ENCODE data around the gene CDKN3.
"Not testable (repeated sequence)": the region's sequence is repeated elsewhere in the genome, so short reads cannot be mapped to it uniquely, and the experiment has no call there.

Gene CDKN3

GRCh38 chr14:54370323-54371198 is 26.2 kb upstream of the CDKN3 start:
- no peak for DNase-seq (ENCODE audit: low read depth)

- no peak for DNase-seq (ENCODE audit: low read depth)
Measured at GRCh38 chr14:54374117-54374884, 22.5 kb upstream of the CDKN3 start.

DNA sequence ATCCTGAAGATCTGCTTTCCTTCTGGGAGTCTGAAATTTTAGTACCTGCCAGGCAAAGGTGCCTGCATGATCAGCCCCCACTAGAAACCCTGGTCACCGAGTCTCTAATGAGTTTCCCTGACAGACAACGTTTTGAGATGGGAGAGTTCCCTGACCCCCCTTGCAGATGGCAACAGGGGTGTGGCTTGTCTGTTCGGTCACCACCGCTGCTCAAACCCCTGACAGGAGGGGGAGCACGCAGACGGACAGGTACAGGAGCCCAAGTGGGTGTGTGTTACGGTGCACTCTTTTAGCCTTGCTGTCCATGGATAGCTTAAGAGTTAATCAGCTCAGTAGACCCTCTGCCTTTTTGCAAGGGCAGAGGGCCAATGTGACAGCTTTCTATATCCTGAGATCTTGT is 19.3 kb upstream of the CDKN3 start:
- no peak for DNase-seq (ENCODE audit: low read depth)

DNA sequence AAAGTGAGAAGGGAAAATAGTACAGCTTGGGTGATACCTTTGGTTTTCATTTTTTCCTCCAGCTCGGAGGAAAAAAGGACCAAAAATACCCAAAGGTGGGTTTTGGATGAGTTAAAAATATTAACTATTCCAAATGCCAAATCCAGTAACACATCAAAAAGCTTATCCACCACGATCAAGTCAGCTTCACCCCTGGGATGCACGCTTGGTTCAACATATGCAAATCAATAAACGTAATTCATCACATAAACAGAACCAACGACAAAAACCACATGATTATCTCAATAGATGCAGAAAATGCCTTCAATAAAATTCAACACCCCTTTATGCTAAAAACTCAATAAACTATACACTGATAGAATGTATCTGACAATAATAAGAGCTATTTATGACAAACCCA is 17.9 kb upstream of the CDKN3 start:
- not testable (repeated sequence) for DNase-seq (ENCODE audit: low read depth)

DNA sequence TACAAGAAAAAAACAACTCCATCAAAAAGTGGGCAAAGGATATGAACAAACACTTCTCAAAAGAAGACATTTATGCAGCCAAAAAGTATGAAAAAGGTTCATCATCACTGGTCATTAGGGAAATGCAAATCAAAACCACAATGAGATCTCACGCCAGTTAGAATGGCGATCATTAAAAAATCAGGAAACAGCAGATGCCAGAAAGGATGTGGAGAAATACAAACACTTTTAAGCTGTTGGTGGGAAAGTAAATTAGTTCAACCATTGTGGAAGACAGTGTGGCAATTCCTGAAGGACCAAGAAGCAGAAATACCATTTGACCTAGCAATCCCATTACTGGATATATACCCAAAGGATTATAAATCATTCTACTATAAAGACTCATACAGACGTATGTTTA is 16.2 kb upstream of the CDKN3 start:
- not testable (repeated sequence) for DNase-seq (ENCODE audit: low read depth)

- no peak for DNase-seq (ENCODE audit: low read depth)
Measured at GRCh38 chr14:54381821-54382220, 15.0 kb upstream of the CDKN3 start.

DNA sequence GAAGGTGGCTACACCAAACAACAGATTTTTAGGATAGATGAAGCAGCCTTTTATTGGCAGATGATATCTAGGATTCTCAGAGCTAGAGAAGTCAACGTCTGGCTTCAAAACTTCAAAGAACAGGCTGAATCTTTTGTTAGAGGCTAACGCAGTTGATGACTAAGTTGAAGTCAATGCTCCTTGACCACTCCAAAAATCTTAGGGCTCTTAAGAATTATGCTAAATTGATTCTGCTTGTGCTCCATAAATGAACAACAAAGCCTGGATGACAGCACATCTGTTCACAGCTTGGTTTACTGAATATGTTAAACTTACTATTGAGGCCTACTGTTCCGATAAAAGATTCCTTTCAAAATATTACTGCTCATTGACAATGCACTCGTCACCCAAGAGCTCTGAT is 13.0 kb upstream of the CDKN3 start:
- DNase-seq (ENCODE audit: low read depth) = no peak

DNA sequence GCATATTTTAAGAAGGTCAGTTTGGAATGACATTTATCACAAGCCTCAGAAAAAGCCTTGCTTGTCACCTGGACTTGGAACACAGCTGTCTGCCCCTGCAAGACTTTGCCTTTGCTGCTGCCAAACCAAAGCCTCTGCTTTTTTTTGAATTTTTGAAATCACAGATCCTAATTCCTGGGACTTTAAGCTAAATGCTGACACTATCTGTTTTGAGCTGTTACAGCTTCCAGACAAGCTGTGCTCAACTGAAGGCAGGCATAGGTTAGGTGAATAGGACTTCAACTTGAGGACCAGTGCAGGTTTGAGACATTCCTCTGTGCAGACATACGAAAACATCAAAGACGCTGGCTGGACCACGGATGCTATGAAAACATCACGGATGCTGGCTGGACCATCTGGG is 11.3 kb upstream of the CDKN3 start:
- no peak for DNase-seq (ENCODE audit: low read depth)

DNA sequence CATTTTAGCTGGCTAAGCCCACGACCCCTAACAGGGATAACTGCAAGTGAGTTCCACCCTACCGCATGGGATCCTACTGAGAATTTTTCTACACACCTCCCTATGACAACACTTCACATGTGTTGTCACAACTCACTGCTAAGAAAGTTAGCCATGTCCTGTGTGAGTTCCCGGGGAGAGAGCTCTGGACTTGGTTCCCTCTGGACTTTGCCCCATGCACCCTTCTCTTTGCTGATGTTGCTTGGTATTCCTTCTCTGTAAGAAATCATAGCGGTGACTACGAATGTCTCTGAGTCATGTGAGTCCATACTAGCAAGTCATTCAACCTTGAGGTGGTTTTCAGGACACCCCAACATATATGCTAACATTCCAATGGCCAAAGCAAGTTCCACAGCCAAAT is 9.5 kb upstream of the CDKN3 start:
- no peak for DNase-seq (ENCODE audit: low read depth)

DNA sequence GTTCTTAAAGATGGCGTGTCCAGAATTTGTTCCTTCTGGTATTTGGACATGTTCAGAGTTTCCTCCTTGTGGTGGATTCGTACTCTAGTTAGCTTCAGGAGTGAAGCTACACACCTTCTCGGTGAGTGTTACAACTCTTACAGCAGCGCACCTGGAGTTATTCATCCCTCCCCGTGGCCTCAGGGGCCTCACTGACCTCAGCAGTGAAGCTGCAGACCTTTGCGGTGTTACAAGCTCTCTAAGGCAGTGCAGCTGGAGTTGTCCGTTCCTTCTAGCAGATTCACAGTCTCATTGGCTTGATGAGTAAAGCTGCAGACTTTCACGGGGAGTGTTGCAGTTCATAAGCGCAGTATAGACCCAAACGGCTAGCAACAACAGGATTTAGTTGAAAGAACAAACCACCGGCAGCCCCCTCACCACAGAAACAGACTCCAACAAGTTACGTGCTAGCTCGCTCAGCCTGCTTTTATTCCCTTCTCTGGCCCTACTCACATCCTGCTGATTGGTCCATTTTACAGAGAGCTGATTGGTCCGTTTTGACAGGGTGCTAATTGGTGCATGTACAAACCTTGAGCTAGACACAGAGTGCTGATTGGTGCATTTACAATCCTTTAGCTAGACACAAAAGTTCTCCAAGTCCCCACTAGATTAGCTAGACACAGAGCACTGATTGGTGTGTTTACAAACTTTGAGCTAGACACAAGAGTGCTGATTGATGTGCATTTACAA is 4.5 kb upstream of the CDKN3 start:
- DNase-seq (ENCODE audit: low read depth) = no peak

- not testable (repeated sequence) for DNase-seq (ENCODE audit: low read depth)
Measured at GRCh38 chr14:54392986-54393884, 3.6 kb upstream of the CDKN3 start.

GRCh38 chr14:54394596-54394995 is 2.2 kb upstream of the CDKN3 start:
- no peak for DNase-seq (ENCODE audit: low read depth)

DNA sequence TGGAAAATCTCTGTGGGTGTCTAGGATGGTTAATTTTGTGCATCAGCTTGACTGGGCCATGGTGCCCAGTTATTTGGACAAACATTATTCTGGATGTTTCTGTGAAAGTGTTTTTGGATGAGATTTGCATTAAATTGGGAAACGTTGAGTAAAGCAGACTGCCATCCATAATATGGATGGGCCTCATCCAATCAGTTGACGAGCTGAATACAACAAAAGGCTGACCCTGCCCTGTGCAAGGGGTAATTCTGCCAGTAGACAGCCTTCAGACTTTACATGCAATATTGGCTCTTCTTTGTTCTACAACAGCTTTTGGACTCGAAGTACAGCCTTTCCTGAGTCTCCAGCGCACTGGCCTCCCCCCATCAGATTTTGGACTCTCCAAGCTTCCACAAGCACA is 1.5 kb upstream of the CDKN3 start:
- DNase-seq (ENCODE audit: low read depth) = no peak

DNA sequence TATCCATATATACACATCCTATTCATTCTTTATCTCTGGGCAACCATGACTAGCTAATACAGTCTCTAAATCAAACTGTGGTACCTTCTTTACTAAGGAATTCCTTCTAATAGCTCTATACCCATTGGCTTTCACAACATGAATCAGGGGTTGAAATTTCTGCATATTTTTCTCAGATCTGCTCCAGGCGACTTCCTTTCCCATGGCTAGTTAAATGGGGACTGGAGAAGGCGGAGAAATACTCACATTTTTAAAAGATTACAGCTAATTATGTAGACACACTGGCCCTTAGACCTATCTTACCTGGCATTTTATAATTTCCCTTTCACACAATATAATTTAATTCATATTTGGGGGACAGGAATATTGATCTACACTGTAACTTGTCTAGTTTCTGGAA is 1.1 kb upstream of the CDKN3 start:
- DNase-seq (ENCODE audit: low read depth) = no peak

- DNase-seq (ENCODE audit: low read depth) = no peak
Measured at GRCh38 chr14:54396183-54396492, 669 bp upstream of the CDKN3 start.

- no peak for DNase-seq (ENCODE audit: low read depth)
Measured at GRCh38 chr14:54399560-54399959, 2.8 kb downstream of the CDKN3 start.

GRCh38 chr14:54403401-54404005 is 6.7 kb downstream of the CDKN3 start:
- not testable (repeated sequence) for DNase-seq (ENCODE audit: low read depth)

GRCh38 chr14:54410215-54410614 is 13.4 kb downstream of the CDKN3 start:
- no peak for DNase-seq (ENCODE audit: low read depth)

DNA sequence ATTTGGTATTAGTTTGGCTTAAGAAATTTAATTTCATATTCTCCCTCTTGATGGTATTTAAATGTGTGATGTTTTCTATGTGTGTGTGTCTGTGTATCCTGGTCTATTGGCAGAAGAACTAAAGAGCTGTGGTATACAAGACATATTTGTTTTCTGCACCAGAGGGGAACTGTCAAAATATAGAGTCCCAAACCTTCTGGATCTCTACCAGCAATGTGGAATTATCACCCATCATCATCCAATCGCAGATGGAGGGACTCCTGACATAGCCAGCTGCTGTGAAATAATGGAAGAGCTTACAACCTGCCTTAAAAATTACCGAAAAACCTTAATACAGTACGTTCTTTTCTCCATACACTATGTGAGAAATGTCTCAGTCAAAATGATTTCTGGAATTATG is 14.6 kb downstream of the CDKN3 start:
- DNase-seq (ENCODE audit: low read depth) = no peak

GRCh38 chr14:54420478-54421142 is 23.8 kb downstream of the CDKN3 start:
- DNase-seq (ENCODE audit: low read depth) = no peak

GRCh38 chr14:54423991-54424390 is 27.2 kb downstream of the CDKN3 start:
- no peak for DNase-seq (ENCODE audit: low read depth)
